Nephron (organoid): ENCODE data around the gene TMEM63A.

Experiments
- H3K27ac Mint-ChIP-seq, 3 experiments: 2 replicates each; pipeline ENCODE4 v1.8.0; 2020; ENCODE audit warnings: mixed read lengths in 3 of 3, mild to moderate bottlenecking in 2 of 3, moderate library complexity in 1 of 3
- H3K27me3 Mint-ChIP-seq: 2 replicates; pipeline ENCODE4 v1.8.0; 2021; ENCODE audit warnings: low read depth, mild to moderate bottlenecking, moderate library complexity, mixed read lengths
- H3K36me3 Mint-ChIP-seq: 2 replicates; pipeline ENCODE4 v1.8.0; 2020; ENCODE audit warnings: low read depth, mixed read lengths
- H3K4me1 Mint-ChIP-seq: 2 replicates; pipeline ENCODE4 v1.8.0; 2020; ENCODE audit warnings: mixed read lengths
- H3K4me3 Mint-ChIP-seq, 3 experiments: 2 replicates each; pipeline ENCODE4 v1.8.0; 2020; ENCODE audit warnings: mild to moderate bottlenecking in 3 of 3, mixed read lengths in 3 of 3, moderate library complexity in 2 of 3
- H3K9me3 Mint-ChIP-seq: 2 replicates; pipeline ENCODE4 v1.8.0; 2020; ENCODE audit warnings: mixed read lengths
- CTCF ChIP-seq, 3 experiments: fragments of 200-600 bp; sonication (generic); IDR thresholded peaks; one replicate each; pipeline ENCODE4 v1.5.0; 2021; ENCODE audit warnings: antibody characterized with exemption in 3 of 3; ENCODE audit not compliant: unreplicated experiment in 3 of 3

The TMEM63A gene

GRCh38 chr1:225926551-225927113, 44.5 kb upstream of the TMEM63A start:
- Mint-ChIP-seq H3K9me3 (no peaks in the 10 kb centered on the region), H3K27me3 (no peaks in the 10 kb centered on the region), H3K4me3 (peak overlapping the region; percentile 46 to 63 (median 46)), H3K27ac (peak overlapping the region in 1 of 3 experiments; percentile 67), H3K4me1 (peaks cover 9% of the 10 kb centered on the region), H3K36me3 (no peaks in the 10 kb centered on the region)
- no peak for TF ChIP-seq CTCF (IDR thresholded peaks at IDR 0.05; ENCODE audit: unreplicated experiment in 3 of 3)

GRCh38 chr1:225923692-225924555, 41.7 kb upstream of the TMEM63A start, which contains the start of gene PYCR2:
TSS of gene PYCR2 (minus strand) at chr1:225924250. CDS start at chr1:225924110, 140 bp downstream.
- Mint-ChIP-seq H3K4me1 (peaks cover 6% of the 10 kb centered on the region), H3K27ac (peak within 1 kb of the TSS; percentile 92 to 97 (median 97)), H3K9me3 (no peaks in the 10 kb centered on the region), H3K27me3 (peaks cover 3% of the 10 kb centered on the region), H3K36me3 (peaks cover 9% of the 10 kb centered on the region), H3K4me3 (peak within 1 kb of the TSS; percentile 94 to 97 (median 97))
- no peak for TF ChIP-seq CTCF (IDR thresholded peaks at IDR 0.05; ENCODE audit: unreplicated experiment in 3 of 3)

GRCh38 chr1:225923381-225923691, 41.2 kb upstream of the TMEM63A start:
- Mint-ChIP-seq H3K4me3 (peak overlapping the region; percentile 94 to 97 (median 97)), H3K27me3 (peaks cover 3% of the 10 kb centered on the region), H3K27ac (peak overlapping the region; percentile 92 to 97 (median 97)), H3K9me3 (no peaks in the 10 kb centered on the region), H3K4me1 (peaks cover 6% of the 10 kb centered on the region), H3K36me3 (peaks cover 9% of the 10 kb centered on the region)
- no peak for TF ChIP-seq CTCF (IDR thresholded peaks at IDR 0.05; ENCODE audit: unreplicated experiment in 3 of 3)

GRCh38 chr1:225921734-225922709, 39.8 kb upstream of the TMEM63A start:
- peaks cover 3% of the 10 kb centered on the region for H3K27me3 Mint-ChIP-seq
- H3K36me3 Mint-ChIP-seq: peaks cover 17% of the 10 kb centered on the region
- no peaks in the 10 kb centered on the region for H3K9me3 Mint-ChIP-seq
- H3K4me1 Mint-ChIP-seq: peaks cover 6% of the 10 kb centered on the region
- H3K27ac Mint-ChIP-seq: peak overlapping the region in 1 of 3 experiments; percentile 48
- H3K4me3 Mint-ChIP-seq: peak overlapping the region; percentile 94 to 97 (median 97)
- no peak for TF ChIP-seq CTCF (IDR thresholded peaks at IDR 0.05; ENCODE audit: unreplicated experiment in 3 of 3)

GRCh38 chr1:225919906-225920305, 37.7 kb upstream of the TMEM63A start:
- no peaks in the 10 kb centered on the region for H3K9me3 Mint-ChIP-seq
- H3K36me3 Mint-ChIP-seq: peaks cover 28% of the 10 kb centered on the region
- H3K27ac Mint-ChIP-seq: peak overlapping the region in 2 of 3 experiments; percentile 52 to 56
- H3K4me3 Mint-ChIP-seq: peak overlapping the region in 1 of 3 experiments; percentile 40
- TF ChIP-seq CTCF (IDR thresholded peaks at IDR 0.05; ENCODE audit: unreplicated experiment in 3 of 3): no peak
- H3K27me3 Mint-ChIP-seq: peaks cover 3% of the 10 kb centered on the region
- H3K4me1 Mint-ChIP-seq: peaks cover 12% of the 10 kb centered on the region
